Prostate gland (tissue), 2 donors: Measurements from ENCODE around the gene SCAP. TPM values are rescaled to one million over a fixed set of nuclear protein-coding genes. Genes with fewer than 3 reads are reported as not detected.
A peak's percentile ranks its signal among the peaks of the same experiment; 100 is the strongest.

Experiments
- DNase-seq: peaks from one replicate; pipeline ENCODE4 v3.0.0-alpha.2; 2019; ENCODE audit warnings: low spot score
- H3K27ac ChIP-seq, 2 donors: fragments of 200-600 bp; sonication (generic); 2 replicates each; pipeline ENCODE4 v1.5.1; 2017 to 2019
- H3K27me3 ChIP-seq: fragments of 200-600 bp; sonication (generic); replicated peaks from 2 replicates; pipeline ENCODE4 v1.5.1; 2019; ENCODE audit not compliant: insufficient read depth
- H3K36me3 ChIP-seq, 2 donors: fragments of 200-600 bp; sonication (generic); 1 replicate in 1 of 2; 2 replicates in 1 of 2; pipeline versions ENCODE4 v1.5.1 to v1.8.1; 2017 to 2019
- H3K4me1 ChIP-seq: fragments of 200-600 bp; sonication (generic); replicated peaks from 2 replicates; pipeline ENCODE4 v1.5.1; 2019
- H3K4me3 ChIP-seq, 2 donors: fragments of 200-600 bp; sonication (generic); 2 replicates each; pipeline ENCODE4 v1.5.1; 2017 to 2019
- H3K9me3 ChIP-seq: fragments of 200-600 bp; sonication (generic); 2 replicates; pipeline ENCODE4 v1.5.1; 2017
- POLR2A ChIP-seq: fragments of 450-650 bp; IDR thresholded peaks from one replicate; pipeline ENCODE4 v1.6.1; 2016; ENCODE audit warnings: antibody characterized with exemption, mild to moderate bottlenecking
- POLR2AphosphoS5 ChIP-seq: sonication (generic); formaldehyde crosslinking; IDR thresholded peaks from one replicate; pipeline ENCODE4 v1.6.1; 2017; ENCODE audit warnings: antibody characterized with exemption
- WGBS: methylation state at CpG from one replicate; pipeline ENCODE4 v1.1.5; 2018; 5-methylcytosine and 5-hydroxymethylcytosine counted together
- intact Hi-C: fragments of 100-400 bp; cut with DNase I; formaldehyde crosslinking; loops from one replicate; pipeline ENCODE4 v1.14.2; 2022
- total RNA-seq, 2 donors: library from RNA; depleted of rRNA; stranded (reverse); fragments of >200 nt; gene quantifications; one replicate each; pipeline ENCODE4 v1.1.0, GENCODE V29; 2016
- TF ChIP-seq, protein P1 (sequence below), 4 experiments: fragments of 200-600 bp in 2 of 4; fragments of 450-650 bp in 2 of 4; sonication (generic) in 2 of 4; IDR thresholded peaks; 1 replicate in 3 of 4; 2 replicates in 1 of 4; pipeline ENCODE4 v1.5.1; 2016 to 2019; ENCODE audit warnings: antibody characterized with exemption in 4 of 4, mild to moderate bottlenecking in 2 of 4, moderate library complexity in 2 of 4

SCAP gene
- total RNA-seq, 2 donors from 2014 or later = 71.5 to 230 TPM

- no peak for TF ChIP-seq POLR2AphosphoS5
- no peak for TF ChIP-seq POLR2A
- TF ChIP-seq, protein P1, sequence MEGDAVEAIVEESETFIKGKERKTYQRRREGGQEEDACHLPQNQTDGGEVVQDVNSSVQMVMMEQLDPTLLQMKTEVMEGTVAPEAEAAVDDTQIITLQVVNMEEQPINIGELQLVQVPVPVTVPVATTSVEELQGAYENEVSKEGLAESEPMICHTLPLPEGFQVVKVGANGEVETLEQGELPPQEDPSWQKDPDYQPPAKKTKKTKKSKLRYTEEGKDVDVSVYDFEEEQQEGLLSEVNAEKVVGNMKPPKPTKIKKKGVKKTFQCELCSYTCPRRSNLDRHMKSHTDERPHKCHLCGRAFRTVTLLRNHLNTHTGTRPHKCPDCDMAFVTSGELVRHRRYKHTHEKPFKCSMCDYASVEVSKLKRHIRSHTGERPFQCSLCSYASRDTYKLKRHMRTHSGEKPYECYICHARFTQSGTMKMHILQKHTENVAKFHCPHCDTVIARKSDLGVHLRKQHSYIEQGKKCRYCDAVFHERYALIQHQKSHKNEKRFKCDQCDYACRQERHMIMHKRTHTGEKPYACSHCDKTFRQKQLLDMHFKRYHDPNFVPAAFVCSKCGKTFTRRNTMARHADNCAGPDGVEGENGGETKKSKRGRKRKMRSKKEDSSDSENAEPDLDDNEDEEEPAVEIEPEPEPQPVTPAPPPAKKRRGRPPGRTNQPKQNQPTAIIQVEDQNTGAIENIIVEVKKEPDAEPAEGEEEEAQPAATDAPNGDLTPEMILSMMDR (IDR thresholded peaks at IDR 0.05) = no peak
- intact Hi-C loops = no loop called here
- no peak overlapping the region for H3K4me3 ChIP-seq
- H3K4me1 ChIP-seq = peaks cover 5% of the 10 kb centered on the region
- 87% methylated on average over 9 of the region's 9 CpGs for WGBS
- peaks cover 0 to 5% of the 10 kb centered on the region in 2 donors for H3K36me3 ChIP-seq
- no peaks in the 10 kb centered on the region for H3K9me3 ChIP-seq
- no peak for DNase-seq
- H3K27ac ChIP-seq = no peak overlapping the region
- no peaks in the 10 kb centered on the region for H3K27me3 ChIP-seq
These were observed 46.1 kb downstream of the SCAP start for GRCh38 chr3:47429476-47430270.

DNA sequence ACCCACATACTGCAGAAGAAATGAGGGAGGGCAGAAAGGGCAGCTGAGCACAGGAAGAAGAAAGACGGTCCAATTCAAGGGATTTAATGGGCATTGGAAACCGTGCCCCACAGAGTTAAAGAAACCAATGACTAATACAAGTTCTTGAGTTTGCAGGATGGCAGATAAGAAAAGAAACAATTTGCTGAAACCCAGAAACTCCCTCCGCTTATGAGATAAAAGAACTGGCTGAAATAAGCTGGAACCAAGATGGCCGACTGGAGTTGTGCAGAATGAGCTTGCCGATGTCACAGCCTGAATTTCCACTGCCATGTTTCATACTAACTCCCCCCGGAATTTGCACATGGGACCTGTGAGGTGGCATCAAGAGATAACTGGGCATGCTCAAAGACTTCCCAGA is 47.1 kb downstream of the SCAP start:
- no peak overlapping the region for H3K4me3 ChIP-seq
- H3K27me3 ChIP-seq = no peaks in the 10 kb centered on the region
- intact Hi-C loops = no loop called here
- WGBS = 92% methylated on average over 6 of the region's 6 CpGs
- no peak for DNase-seq
- peaks cover 5% of the 10 kb centered on the region for H3K4me1 ChIP-seq
- no peaks in the 10 kb centered on the region for H3K9me3 ChIP-seq
- no peaks in the 10 kb centered on the region for H3K36me3 ChIP-seq
- TF ChIP-seq POLR2A (no peak), POLR2AphosphoS5 (no peak)
- TF ChIP-seq, protein P1 (IDR thresholded peaks at IDR 0.05) = no peak
- H3K27ac ChIP-seq = no peak overlapping the region

DNA sequence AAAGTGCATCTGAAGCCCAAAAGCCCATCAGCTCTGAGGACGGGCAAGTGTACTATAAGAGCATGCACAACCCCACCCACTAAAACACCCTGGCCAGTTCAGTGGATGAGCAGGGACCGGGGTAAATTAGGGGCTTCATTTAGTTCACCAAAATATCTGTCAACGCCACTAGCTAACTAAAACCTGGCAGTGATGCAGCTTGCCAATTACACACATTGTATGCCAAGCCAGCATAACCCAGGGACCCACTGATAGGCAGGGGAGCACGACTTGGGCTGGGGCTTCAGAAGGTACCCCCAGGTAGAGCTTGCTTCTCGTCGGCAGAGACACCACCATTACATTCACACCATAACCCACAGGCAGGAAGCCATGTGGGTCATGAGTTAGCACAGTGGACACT is 47.9 kb downstream of the SCAP start:
- no peak overlapping the region for H3K27ac ChIP-seq
- H3K9me3 ChIP-seq = no peaks in the 10 kb centered on the region
- H3K36me3 ChIP-seq = no peaks in the 10 kb centered on the region
- WGBS = 89% methylated on average over 6 of the region's 6 CpGs
- no peak overlapping the region for H3K4me3 ChIP-seq
- peaks cover 5% of the 10 kb centered on the region for H3K4me1 ChIP-seq
- intact Hi-C loops = no loop called here
- no peak for DNase-seq
- TF ChIP-seq, protein P1 (IDR thresholded peaks at IDR 0.05) = no peak
- TF ChIP-seq POLR2A = no peak
- TF ChIP-seq POLR2AphosphoS5 = no peak
- no peaks in the 10 kb centered on the region for H3K27me3 ChIP-seq

DNA sequence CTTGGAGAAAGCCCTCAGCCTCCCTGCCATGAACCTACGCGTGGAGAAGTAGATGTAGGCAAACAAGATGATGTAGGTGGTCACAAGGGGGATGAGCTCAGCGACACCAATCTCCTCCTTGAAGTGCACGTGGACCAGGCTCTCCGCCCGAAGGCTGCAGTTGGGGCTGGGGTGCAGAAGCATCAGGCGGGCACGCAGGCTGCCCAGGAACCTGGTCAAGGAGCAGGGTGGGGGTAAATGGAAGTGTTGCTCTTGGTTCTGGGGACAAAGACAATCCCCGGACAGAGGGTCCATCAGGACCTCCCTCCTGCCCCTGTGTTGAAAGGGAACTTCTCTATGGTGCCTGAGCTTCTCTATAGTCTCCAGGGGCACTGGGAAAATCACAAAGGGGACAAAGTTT is 49.8 kb downstream of the SCAP start:
- H3K27ac ChIP-seq = no peak overlapping the region
- 93% methylated on average over 9 of the region's 9 CpGs for WGBS
- DNase-seq = no peak
- no peak overlapping the region for H3K4me3 ChIP-seq
- intact Hi-C loops = no loop called here
- no peaks in the 10 kb centered on the region for H3K27me3 ChIP-seq
- H3K9me3 ChIP-seq = no peaks in the 10 kb centered on the region
- H3K36me3 ChIP-seq = no peaks in the 10 kb centered on the region
- peaks cover 5% of the 10 kb centered on the region for H3K4me1 ChIP-seq
- TF ChIP-seq POLR2A = no peak
- TF ChIP-seq POLR2AphosphoS5 = no peak
- TF ChIP-seq, protein P1 (IDR thresholded peaks at IDR 0.05) = no peak

- H3K9me3 ChIP-seq = no peaks in the 10 kb centered on the region
- no peak for DNase-seq
- H3K4me1 ChIP-seq = peaks cover 5% of the 10 kb centered on the region
- no peak overlapping the region for H3K4me3 ChIP-seq
- TF ChIP-seq POLR2A (no peak), POLR2AphosphoS5 (no peak)
- TF ChIP-seq, protein P1 (IDR thresholded peaks at IDR 0.05) = no peak
- H3K27ac ChIP-seq = peak overlapping the region in 1 of 2 donors; percentile 55
- no peaks in the 10 kb centered on the region for H3K27me3 ChIP-seq
- 73% methylated on average over 11 of the region's 11 CpGs for WGBS
- intact Hi-C loops = no loop called here
- H3K36me3 ChIP-seq = no peaks in the 10 kb centered on the region
These were observed 50.4 kb downstream of the SCAP start for GRCh38 chr3:47425383-47425778.
